Skin of body (tissue), 2 donors: ENCODE data around the gene TLE6. TPM values are rescaled to one million over a fixed set of nuclear protein-coding genes. Genes with fewer than 3 reads are reported as not detected.
A peak's percentile ranks its signal among the peaks of the same experiment; 100 is the strongest.
"Not testable (repeated sequence)": the region's sequence is repeated elsewhere in the genome, so short reads cannot be mapped to it uniquely, and the experiment has no call there.

Source experiments
- DNase-seq: peaks from one replicate; lab custom pipeline; 2025; lab: John Stamatoyannopoulos, UW
- total RNA-seq: library from RNA; depleted of rRNA; stranded (reverse); fragments of >200 nt; gene quantifications from one replicate; pipeline ENCODE4 v1.2.3, GENCODE V29; 2014

Gene TLE6
- total RNA-seq, 1 donor from 2014 or later: 0.79 TPM

GRCh38 chr19:2973229-2973628 is 4.1 kb upstream of the TLE6 start:
- DNase-seq: peak; percentile 35

DNA sequence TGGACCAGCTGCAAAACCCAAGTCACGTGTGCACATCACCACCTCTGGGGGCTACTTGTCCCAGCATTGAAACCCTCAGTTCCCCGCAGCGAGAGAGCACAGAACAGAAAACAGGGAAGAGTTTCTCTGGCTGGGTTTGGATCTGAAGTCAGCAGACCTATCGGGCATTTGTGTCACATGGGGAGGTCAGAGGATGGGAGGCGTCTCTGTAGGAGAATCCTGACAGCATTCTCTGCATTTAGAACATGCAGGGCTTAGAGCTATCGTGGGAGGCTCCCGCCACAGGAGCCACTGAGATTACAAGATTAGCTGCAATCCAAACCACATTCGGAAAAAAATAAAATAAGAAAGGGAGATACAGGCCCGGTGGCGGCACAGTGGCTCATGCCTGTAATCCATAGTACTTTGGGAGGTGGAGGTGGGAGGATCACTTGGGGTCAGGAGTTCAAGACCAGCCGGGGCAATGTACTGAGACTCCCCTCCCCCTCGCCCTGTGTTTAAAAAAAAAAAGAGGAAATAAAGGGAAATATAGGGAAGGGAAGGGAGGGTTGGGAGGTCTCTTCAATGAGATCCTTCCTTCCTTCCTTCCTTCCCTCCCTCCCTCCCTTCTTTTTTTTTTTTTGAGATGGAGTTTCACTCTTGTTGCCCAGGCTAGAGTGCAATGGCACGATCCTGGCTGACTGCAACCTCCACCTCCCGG is 2.9 kb upstream of the TLE6 start:
- DNase-seq: no peak

DNA sequence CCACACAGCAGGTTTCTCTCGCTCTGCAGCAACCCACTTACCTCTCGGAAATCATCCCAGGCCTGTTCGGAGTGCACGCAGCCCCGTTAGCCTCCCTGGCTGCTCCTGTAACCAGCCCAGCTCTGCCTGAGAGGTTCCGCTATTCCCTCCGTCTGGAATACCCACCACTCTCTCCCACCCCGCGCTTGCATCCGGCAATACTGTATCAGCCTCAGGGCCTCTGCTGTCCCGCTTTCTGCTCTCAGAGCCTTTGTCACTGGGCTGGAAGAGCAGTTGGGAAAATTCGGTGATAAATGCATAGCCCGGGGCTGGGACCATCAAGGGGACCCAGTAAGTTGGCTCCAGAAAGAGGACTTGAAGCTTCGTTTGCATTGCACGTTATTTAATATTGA is 759 bp upstream of the TLE6 start:
- no peak for DNase-seq

GRCh38 chr19:2977746-2978138 is 378 bp downstream of the TLE6 start:
- no peak for DNase-seq

DNA sequence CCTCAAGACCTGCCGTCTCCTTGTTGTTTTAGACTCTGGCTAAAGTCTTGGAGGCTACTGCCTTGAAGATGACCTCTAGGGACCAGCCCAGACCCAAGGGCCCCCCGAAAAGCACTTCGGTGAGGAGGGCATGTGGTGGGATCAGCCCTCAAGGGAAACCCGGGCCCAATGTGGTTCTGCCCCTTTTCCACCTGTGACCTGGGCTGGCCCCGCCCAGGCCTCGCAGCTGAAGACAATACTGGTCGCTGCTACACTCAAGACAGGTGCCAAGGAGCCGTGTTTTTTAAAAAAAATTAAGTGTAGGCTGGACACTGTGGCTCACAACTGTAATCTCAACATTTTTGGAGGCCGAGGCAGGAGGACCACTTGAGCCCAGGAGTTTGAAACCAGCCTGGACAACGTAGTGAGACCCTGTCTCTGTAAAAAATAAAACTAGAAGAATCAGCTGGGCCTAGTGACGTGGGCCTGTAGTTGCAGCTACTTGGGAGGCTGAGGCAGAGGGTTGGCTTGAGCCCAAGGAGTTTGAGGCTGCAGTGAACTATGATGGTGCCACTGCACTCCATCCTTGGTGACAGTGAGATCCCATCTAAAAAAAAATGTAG is 903 bp downstream of the TLE6 start:
- no peak for DNase-seq

DNA sequence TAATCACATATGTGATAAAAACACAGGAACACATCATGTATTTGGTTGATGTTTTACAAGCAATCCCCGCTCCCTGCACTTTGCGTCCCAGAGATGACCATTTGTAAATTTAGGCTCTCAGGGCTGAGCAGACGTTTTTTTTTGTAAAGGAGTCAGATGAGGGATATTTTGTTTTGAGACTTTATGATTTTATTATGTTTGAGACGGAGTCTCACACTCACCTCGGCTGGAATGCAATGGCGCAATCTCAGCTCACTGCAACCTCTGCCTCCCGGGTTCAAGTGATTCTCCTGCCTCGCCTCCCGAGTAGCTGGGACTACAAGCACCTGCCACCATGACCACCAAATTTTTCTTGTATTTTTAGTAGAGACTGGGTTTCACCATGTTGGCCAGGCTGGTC is 1.4 kb downstream of the TLE6 start:
- no peak for DNase-seq

DNA sequence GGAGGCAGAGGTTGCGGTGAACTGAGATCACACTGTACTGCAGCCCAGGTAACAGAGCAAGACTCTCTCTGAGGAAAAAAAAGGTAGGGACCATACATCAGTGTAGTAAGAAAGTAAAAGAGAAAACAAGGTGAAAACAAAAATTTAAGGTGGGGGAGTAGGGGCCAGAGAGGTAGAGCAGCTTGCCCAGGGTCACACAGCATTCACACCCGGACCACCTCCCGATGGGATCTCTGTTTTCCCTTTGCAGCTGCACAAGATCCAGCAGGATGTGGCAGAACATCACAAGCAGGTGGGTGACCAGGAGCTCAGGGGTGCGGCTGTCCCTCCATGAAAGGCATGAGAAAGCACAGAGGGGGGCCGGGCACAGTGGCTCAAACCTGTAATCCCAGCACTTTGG is 4.5 kb downstream of the TLE6 start:
- DNase-seq: no peak

DNA sequence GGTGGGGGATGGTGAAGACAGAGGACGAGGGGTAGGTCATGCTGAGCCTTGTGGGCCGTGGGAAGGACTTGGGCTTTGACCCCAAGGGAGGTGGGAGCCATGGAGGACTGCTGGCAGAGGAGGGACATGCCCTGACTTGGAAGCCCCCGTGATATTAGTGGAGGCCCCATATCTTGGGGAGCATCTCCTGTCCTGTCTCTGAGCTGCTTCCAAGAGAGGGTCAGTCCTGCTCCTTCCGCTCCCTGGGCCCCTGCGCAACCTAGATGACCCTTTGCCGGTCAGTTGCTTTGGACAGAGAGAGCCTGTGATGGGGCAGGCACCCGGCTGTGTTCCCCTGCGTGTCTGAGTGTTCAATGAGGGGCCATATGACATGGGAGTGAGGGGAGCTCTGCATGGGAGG is 5.2 kb downstream of the TLE6 start:
- DNase-seq: no peak

DNA sequence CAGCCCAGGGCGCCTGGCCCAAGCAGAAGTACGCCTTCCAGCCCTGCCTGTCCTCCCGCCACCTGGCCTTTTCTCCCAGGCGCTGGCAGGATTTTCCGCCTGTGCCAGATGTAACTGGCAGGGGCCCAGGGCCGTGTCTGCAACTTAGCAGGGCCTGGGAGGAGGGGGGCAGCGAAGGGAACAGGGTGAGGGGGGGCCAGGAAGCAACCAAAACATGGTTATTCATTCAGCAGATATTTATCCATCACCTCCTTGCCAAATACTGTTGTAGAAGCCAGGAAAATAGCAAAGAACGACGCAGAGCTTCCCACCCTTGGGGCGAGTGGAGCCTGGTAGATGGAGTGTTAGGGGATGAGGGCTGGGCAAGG is 5.6 kb downstream of the TLE6 start:
- DNase-seq: peak; percentile 90

DNA sequence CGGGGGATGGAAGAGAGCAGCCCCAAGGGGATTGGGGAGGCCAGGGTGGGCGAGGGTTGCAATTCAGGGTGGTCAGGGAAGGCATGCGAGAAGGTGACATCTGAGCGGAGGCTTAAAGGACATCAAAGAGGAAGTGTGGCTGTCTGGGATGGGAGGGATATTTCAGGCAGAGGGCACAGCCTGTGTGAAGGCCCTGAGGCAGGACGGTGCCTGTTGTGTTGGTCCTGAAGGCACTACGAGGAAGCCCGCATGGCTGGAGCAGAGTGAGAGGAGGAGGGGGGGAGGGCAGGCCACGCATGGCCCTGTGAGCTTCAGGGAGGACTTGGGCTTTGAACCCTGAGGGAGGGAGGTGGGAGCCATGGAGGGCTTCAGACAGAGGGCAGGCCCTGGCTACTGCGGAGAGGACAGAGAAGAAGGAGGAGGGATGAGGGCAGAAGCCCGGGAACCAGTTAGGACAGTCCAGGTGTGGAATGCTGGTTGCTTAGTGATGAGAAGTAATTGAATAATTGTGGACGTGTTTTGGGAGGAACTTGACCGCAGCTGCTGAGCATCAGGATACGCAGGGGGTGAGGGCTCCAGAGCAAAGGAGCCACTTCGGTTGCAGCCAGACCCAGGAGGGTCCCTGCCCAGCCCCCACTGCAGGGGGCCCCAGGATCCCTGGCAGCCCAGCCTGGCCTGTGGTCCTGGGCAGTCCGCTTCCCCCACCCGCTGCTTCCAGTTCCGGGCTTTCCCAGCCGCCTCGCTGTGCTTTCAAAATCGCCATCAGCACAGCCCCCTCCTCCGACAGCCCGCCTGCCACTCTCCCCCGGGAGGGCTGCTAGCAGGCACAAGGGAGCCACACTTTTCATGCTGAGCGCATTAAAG is 6.2 kb downstream of the TLE6 start:
- peak; percentile 47 for DNase-seq

GRCh38 chr19:2984215-2984528 is 6.8 kb downstream of the TLE6 start:
- DNase-seq: no peak

DNA sequence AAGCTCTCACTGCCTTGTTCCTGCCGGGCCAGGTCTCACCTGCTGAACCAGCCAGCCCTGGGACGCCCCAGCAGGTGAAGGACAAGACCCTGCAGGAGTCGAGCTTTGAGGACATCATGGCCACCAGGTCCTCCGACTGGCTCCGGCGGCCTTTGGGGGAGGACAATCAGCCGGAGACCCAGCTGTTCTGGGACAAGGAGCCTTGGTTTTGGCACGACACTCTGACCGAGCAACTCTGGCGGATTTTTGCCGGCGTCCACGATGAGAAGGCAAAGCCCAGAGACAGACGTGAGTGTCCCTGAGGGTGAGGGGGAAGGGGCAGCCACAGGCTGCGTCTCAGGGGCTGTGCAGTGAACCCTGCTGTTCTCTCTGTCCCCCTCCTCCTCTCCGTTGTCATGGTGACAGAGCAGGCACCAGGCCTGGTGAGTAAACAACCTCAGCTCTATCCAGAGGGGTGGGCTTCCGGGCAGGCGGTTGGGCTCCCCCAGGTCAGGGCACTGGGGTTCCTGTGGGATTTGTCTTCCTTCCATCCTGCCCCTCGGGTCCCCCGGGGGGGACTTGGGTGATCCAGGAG is 9.7 kb downstream of the TLE6 start:
- DNase-seq: no peak

DNA sequence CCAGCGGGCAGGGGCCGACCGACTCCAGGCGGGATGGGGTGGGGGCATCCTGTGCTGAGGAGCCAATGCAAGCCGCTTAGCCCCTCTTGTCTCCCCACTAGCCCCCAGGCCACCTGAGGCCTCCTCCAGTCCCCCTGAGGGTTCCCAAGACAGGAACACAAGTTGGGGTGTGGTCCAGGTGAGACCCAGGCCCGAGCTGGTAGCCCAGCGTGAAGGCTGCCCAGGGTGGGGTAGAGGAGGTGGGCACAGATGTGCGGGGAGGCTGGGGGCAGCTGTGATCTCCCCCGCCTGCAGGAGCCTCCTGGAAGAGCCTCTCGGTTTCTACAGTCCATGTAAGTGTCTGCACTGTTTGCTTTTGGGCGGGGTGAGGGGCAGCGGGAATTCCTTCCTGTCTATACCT is 10.4 kb downstream of the TLE6 start:
- DNase-seq: no peak

- no peak for DNase-seq
These were observed 11.2 kb downstream of the TLE6 start for GRCh38 chr19:2988568-2988967.

DNA sequence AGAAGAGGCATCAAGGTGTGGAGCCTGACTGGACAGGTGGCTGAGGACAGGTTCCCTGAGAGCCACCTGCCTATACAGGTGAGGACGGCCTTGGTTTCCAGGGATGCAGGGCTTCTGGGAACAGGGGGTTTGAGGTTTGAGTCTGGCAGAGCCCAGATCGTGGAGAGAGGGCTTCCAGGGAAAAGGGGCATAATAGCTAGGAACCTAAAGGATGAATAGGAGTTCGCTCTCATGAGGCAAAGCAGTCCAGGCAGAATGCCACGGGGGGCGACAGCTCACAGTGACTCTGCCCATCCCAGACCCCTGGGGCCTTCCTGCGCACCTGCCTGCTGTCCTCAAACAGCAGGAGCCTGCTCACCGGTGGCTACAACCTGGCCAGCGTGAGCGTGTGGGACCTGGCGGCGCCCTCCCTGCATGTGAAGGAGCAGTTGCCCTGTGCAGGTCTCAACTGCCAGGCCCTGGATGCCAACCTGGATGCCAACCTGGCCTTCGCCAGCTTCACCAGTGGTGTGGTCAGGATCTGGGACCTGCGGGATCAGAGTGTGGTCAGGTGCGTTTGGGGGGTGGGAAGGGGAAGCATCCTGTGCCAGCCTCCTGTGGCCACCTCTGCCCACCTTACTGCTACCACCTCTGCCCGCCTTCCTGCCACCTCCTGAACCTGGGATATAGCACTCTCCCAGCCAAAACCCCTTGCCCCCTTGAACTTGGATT is 12.0 kb downstream of the TLE6 start:
- no peak for DNase-seq

DNA sequence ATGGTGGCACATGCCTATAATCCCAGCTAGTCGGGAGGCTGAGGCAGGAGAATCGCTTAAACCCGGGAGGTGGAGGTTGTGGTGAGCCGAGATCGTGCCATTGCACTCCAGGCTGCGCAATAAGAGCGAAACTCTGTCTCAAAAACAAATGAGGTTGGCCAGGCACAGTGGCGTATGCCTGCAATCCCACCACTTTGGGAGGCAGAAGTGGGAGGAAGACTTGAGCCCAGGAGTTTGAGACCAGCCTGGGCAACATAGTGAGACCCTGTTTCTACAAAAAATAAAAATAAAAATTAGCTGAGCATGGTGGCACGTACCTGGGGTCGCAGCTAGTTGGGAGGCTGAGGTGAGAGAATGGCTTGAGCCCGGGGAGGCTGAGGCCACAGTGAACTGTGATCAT is 15.0 kb downstream of the TLE6 start:
- DNase-seq: not testable (repeated sequence)

DNA sequence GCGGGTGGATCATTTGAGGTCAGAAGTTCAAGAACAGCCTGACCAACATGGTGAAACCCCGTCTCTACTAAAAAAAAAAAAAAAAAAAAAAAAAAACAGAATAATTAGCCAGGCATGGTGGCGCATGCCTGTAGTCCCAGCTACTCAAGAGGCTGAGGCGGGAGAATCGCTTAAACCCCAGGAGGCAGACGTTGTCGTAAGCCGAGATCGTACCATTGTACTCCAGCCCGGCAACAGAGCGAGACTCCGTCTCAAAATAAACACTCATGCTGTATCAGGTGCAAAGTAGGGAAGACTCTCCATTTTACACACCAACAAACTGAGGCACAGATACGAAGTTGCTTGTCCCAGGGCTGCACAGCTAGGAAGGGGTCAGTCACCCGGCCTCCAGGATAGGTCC is 15.6 kb downstream of the TLE6 start:
- DNase-seq: no peak

DNA sequence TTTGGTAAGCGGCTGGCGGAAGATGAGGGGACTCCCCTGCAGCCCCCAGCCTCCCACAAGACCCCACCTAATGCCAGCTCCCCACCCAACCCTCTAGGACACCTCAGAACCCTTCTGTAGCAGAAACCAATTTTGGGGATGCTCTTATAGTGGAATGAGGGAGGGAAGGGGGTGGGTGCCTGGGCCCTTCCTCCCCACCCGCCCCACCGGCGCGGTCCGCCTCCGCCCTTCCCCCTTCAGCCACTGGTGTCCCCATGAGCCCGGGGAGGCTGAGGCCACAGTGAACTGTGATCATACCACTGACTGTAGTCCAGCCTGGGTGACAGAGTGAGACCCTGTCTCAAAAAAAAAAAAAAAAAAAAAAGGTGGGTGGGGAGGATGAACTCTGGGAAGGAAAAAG is 16.2 kb downstream of the TLE6 start:
- no peak for DNase-seq

DNA sequence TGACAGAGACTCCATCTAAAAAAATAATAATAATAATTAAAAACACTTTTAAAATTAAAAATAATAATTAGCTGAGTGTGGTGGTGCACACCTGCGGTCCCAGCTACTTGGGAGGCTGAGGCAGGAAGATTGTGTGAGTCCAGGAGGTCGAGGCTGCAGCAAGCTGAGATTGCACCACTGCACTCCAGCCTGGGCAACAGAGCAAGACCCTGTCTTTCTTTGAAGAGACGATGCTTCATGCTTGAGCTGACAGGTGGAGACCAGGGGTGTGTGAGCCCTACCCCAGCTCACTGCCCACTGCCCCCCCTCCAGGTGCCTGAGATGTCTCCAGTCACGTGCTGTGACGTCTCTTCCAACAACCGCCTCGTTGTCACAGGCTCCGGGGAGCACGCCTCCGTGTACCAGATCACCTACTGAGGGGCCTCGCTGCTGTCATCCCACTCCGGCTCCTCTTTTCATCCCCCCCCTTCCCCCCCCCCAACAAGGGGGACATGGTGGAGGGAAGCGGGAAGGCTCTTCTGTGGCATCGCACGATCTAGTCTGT is 17.3 kb downstream of the TLE6 start:
- no peak for DNase-seq

DNA sequence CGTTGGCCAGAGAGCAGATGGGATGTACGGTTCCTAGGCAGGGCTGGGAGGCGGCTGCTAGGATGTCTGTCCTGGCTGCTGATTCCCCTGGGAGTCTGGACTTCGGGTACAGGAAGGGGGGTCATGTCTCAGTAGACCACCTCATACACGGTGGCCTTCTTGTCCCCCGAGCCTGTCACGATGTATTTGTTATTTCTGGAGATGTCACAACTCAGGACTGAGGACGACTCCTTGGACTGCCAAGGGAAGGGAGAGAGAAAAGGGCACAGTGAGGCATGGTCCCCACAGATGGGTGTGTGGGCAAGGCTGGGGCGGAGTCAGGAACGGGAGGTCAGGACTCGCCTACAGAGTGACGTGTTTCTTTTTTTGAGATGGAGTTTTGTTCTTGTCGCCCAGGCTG is 20.4 kb downstream of the TLE6 start:
- DNase-seq: no peak

DNA sequence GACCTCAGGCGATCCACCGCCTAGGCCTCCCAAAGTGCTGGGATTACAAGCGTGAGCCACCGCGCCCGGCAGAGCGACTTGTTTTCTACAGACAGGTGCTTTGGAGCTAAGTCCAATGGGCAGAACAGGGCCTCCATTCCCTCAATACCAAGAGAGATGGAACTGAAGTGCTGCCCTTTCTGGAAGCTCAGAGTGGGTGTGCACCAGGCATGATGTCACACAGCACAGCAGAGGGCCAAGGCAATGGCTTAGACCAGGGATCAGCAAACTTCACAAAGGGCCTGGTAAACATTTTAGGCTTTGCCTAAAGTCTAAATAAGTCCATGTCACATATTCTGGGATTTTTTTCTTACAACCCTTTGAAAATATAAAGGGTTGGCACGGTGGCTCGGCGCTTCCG is 21.3 kb downstream of the TLE6 start:
- no peak for DNase-seq
